Activated CD4-positive, alpha-beta T cell treated with anti-CD3 and anti-CD28 coated beads for 36 hours (primary cell): Measurements from ENCODE around the gene REV3L. TPM values are rescaled to one million over a fixed set of nuclear protein-coding genes. Genes with fewer than 3 reads are reported as not detected.

Experiments used
- ATAC-seq: fragments of 200-7000 bp; cut with Tn5 transposase; one replicate; pipeline ENCODE4 v1.10.0; 2021; ENCODE audit warnings: mild to moderate bottlenecking, moderate library complexity
- CTCF ChIA-PET: fragments of 350-600 bp; sonication (Branson Sonifier 250); formaldehyde crosslinking; loops from one replicate; lab custom pipeline; 2021; ENCODE audit warnings: antibody characterized with exemption; lab: Charles Lee
- POLR2A ChIA-PET: fragments of 350-600 bp; sonication (Branson Sonifier 250); formaldehyde crosslinking; loops from one replicate; lab custom pipeline; 2021; ENCODE audit warnings: antibody characterized with exemption, inconsistent platforms; lab: Charles Lee
- DNase-seq: peaks from one replicate; pipeline ENCODE4 v3.0.0-alpha.2; 2020
- H3K27ac Mint-ChIP-seq: one replicate; pipeline ENCODE4 v1.8.0; 2021; ENCODE audit warnings: mixed read lengths
- H3K27me3 Mint-ChIP-seq: one replicate; pipeline ENCODE4 v1.8.0; 2021; ENCODE audit warnings: mixed read lengths
- H3K36me3 Mint-ChIP-seq: one replicate; pipeline ENCODE4 v1.8.0; 2021; ENCODE audit warnings: low read depth, mixed read lengths
- H3K4me1 Mint-ChIP-seq: one replicate; pipeline ENCODE4 v1.8.0; 2021; ENCODE audit warnings: mixed read lengths
- H3K4me3 Mint-ChIP-seq: one replicate; pipeline ENCODE4 v1.8.0; 2021; ENCODE audit warnings: mild to moderate bottlenecking, moderate library complexity, mixed read lengths
- H3K9me3 Mint-ChIP-seq: one replicate; pipeline ENCODE4 v1.8.0; 2021; ENCODE audit warnings: low read depth, mixed read lengths
- intact Hi-C, 2 experiments: fragments of 100-400 bp; cut with DNase I in 1 of 2; cut with micrococcal nuclease in 1 of 2; formaldehyde crosslinking; loops; one replicate each; pipeline versions ENCODE4 v1.14.2 to v1.15.1; 2022 to 2024; cut with DNase I, micrococcal nuclease
- total RNA-seq, 2 experiments: library from RNA; stranded (reverse); gene quantifications; one replicate each; pipeline ENCODE4 v1.2.3, GENCODE V29; 2021

The REV3L gene
- total RNA-seq, 2 experiments from 2014 or later = 16.5 to 20.9 TPM

- DNase-seq (no peak), ATAC-seq (peak; percentile 30)
- CTCF ChIA-PET = interaction anchor here (0.8 kb wide), 1 partner anchor 116 kb away, joined by 3 read pairs; no protein-coding TSS in a partner anchor
- H3K4me3 Mint-ChIP-seq = no peak overlapping the region
- POLR2A ChIA-PET = no interaction called here
- intact Hi-C loops = no loop called here
- H3K9me3 Mint-ChIP-seq = no peaks in the 10 kb centered on the region
- peaks cover 44% of the 10 kb centered on the region for H3K36me3 Mint-ChIP-seq
- H3K27me3 Mint-ChIP-seq = no peaks in the 10 kb centered on the region
- H3K4me1 Mint-ChIP-seq = peaks cover 3% of the 10 kb centered on the region
- no peak overlapping the region for H3K27ac Mint-ChIP-seq
Measured at GRCh38 chr6:111377558-111378120, 105.4 kb downstream of the REV3L start.

GRCh38 chr6:111367393-111368088 is 115.5 kb downstream of the REV3L start:
- H3K27ac Mint-ChIP-seq = peak overlapping the region; percentile 22
- intact Hi-C loops = no loop called here
- CTCF ChIA-PET = interaction anchor here (0.7 to 0.9 kb wide), 2 partner anchors 17 to 300 kb away, joined by 3 read pairs; no protein-coding TSS in a partner anchor
- H3K4me1 Mint-ChIP-seq = peaks cover 11% of the 10 kb centered on the region
- POLR2A ChIA-PET = interaction anchor here (1.0 kb wide), 1 partner anchor 238 kb away, joined by 3 read pairs; the partner anchor contains the start of gene TRAF3IP2
- no peaks in the 10 kb centered on the region for H3K27me3 Mint-ChIP-seq
- ATAC-seq = peak; percentile 72
- DNase-seq = peak; percentile 43
- H3K4me3 Mint-ChIP-seq = no peak overlapping the region
- peaks cover 18% of the 10 kb centered on the region for H3K36me3 Mint-ChIP-seq
- no peaks in the 10 kb centered on the region for H3K9me3 Mint-ChIP-seq

GRCh38 chr6:111361648-111362047 is 121.4 kb downstream of the REV3L start:
- Mint-ChIP-seq H3K36me3 (peaks cover 11% of the 10 kb centered on the region), H3K27me3 (no peaks in the 10 kb centered on the region), H3K9me3 (no peaks in the 10 kb centered on the region), H3K4me1 (no peaks in the 10 kb centered on the region), H3K4me3 (no peak overlapping the region), H3K27ac (no peak overlapping the region)
- ATAC-seq = no peak
- DNase-seq = peak; percentile 10
- intact Hi-C loops = loop anchor here in 1 of 2 experiments (5.0 kb wide), 1 partner anchor 116 kb away; no protein-coding TSS in a partner anchor
- POLR2A ChIA-PET = no interaction called here
- CTCF ChIA-PET = no interaction called here

- ChIA-PET POLR2A (no interaction called here), CTCF (no interaction called here)
- intact Hi-C loops = no loop called here
- H3K4me1 Mint-ChIP-seq = no peaks in the 10 kb centered on the region
- ATAC-seq (no peak), DNase-seq (no peak)
- no peaks in the 10 kb centered on the region for H3K9me3 Mint-ChIP-seq
- H3K27me3 Mint-ChIP-seq = no peaks in the 10 kb centered on the region
- no peak overlapping the region for H3K27ac Mint-ChIP-seq
- no peak overlapping the region for H3K4me3 Mint-ChIP-seq
- H3K36me3 Mint-ChIP-seq = peaks cover 9% of the 10 kb centered on the region
Measured at GRCh38 chr6:111358454-111358853, 124.6 kb downstream of the REV3L start.

- intact Hi-C loops = no loop called here
- Mint-ChIP-seq H3K4me3 (no peak overlapping the region), H3K27me3 (no peaks in the 10 kb centered on the region), H3K36me3 (peaks cover 9% of the 10 kb centered on the region), H3K4me1 (no peaks in the 10 kb centered on the region), H3K27ac (no peak overlapping the region), H3K9me3 (no peaks in the 10 kb centered on the region)
- ChIA-PET CTCF (no interaction called here), POLR2A (no interaction called here)
- no peak for DNase-seq
- ATAC-seq = no peak
Measured at GRCh38 chr6:111357705-111358104, 125.3 kb downstream of the REV3L start.

- no peak for DNase-seq
- intact Hi-C loops = no loop called here
- no peak for ATAC-seq
- ChIA-PET POLR2A (no interaction called here), CTCF (no interaction called here)
- no peak overlapping the region for H3K4me3 Mint-ChIP-seq
- H3K36me3 Mint-ChIP-seq = peaks cover 9% of the 10 kb centered on the region
- H3K4me1 Mint-ChIP-seq = no peaks in the 10 kb centered on the region
- H3K9me3 Mint-ChIP-seq = no peaks in the 10 kb centered on the region
- no peak overlapping the region for H3K27ac Mint-ChIP-seq
- H3K27me3 Mint-ChIP-seq = no peaks in the 10 kb centered on the region
Measured at GRCh38 chr6:111356551-111356950, 126.5 kb downstream of the REV3L start.

GRCh38 chr6:111354758-111355555 is 128.1 kb downstream of the REV3L start:
- Mint-ChIP-seq H3K9me3 (no peaks in the 10 kb centered on the region), H3K27ac (no peak overlapping the region), H3K4me1 (no peaks in the 10 kb centered on the region), H3K27me3 (no peaks in the 10 kb centered on the region), H3K36me3 (peaks cover 10% of the 10 kb centered on the region), H3K4me3 (no peak overlapping the region)
- CTCF ChIA-PET = interaction anchor here (0.6 to 0.8 kb wide), 3 partner anchors 21 to 885 kb away, joined by 3 to 4 read pairs (median 3); no protein-coding TSS in a partner anchor
- POLR2A ChIA-PET = no interaction called here
- ATAC-seq = no peak
- DNase-seq = no peak
- intact Hi-C loops = no loop called here

- intact Hi-C loops = no loop called here
- Mint-ChIP-seq H3K4me1 (no peaks in the 10 kb centered on the region), H3K4me3 (no peak overlapping the region), H3K9me3 (no peaks in the 10 kb centered on the region), H3K36me3 (peaks cover 11% of the 10 kb centered on the region), H3K27me3 (no peaks in the 10 kb centered on the region), H3K27ac (no peak overlapping the region)
- POLR2A ChIA-PET = no interaction called here
- DNase-seq = no peak
- CTCF ChIA-PET = interaction anchor here (0.8 kb wide), 1 partner anchor 440 kb away, joined by 3 read pairs; no protein-coding TSS in a partner anchor
- ATAC-seq = no peak
Measured at GRCh38 chr6:111353912-111354462, 129.0 kb downstream of the REV3L start.

- POLR2A ChIA-PET = interaction anchor here (0.6 kb wide), 1 partner anchor 91 kb away, joined by 3 read pairs; no protein-coding TSS in a partner anchor
Measured at GRCh38 chr6:111347589-111347988, 135.4 kb downstream of the REV3L start.

GRCh38 chr6:111342913-111343312 is 140.1 kb downstream of the REV3L start:
- POLR2A ChIA-PET = no interaction called here
- peaks cover 20% of the 10 kb centered on the region for H3K4me1 Mint-ChIP-seq
- no peaks in the 10 kb centered on the region for H3K9me3 Mint-ChIP-seq
- peaks cover 23% of the 10 kb centered on the region for H3K36me3 Mint-ChIP-seq
- no peak overlapping the region for H3K4me3 Mint-ChIP-seq
- CTCF ChIA-PET = interaction anchor here (1.1 kb wide), 1 partner anchor 136 kb away, joined by 3 read pairs; no protein-coding TSS in a partner anchor
- DNase-seq (no peak), ATAC-seq (peak; percentile 40)
- no peaks in the 10 kb centered on the region for H3K27me3 Mint-ChIP-seq
- H3K27ac Mint-ChIP-seq = peak overlapping the region; percentile 45
- intact Hi-C loops = no loop called here

More at GRCh38 chr6:111347589-111347988, 135.4 kb downstream of the REV3L start:
- peaks cover 14% of the 10 kb centered on the region for H3K36me3 Mint-ChIP-seq
- intact Hi-C loops = no loop called here
- no peaks in the 10 kb centered on the region for H3K27me3 Mint-ChIP-seq
- H3K9me3 Mint-ChIP-seq = no peaks in the 10 kb centered on the region
- no peak for ATAC-seq
- H3K4me1 Mint-ChIP-seq = peaks cover 3% of the 10 kb centered on the region
- CTCF ChIA-PET = interaction anchor here (0.9 kb wide), 1 partner anchor 714 kb away, joined by 3 read pairs; no protein-coding TSS in a partner anchor
- DNase-seq = no peak
- H3K4me3 Mint-ChIP-seq = no peak overlapping the region
- H3K27ac Mint-ChIP-seq = no peak overlapping the region

GRCh38 chr6:111339294-111339693 is 143.7 kb downstream of the REV3L start:
- Mint-ChIP-seq H3K27me3 (no peaks in the 10 kb centered on the region), H3K36me3 (peaks cover 15% of the 10 kb centered on the region), H3K4me1 (peaks cover 20% of the 10 kb centered on the region), H3K9me3 (no peaks in the 10 kb centered on the region), H3K27ac (no peak overlapping the region), H3K4me3 (no peak overlapping the region)
- POLR2A ChIA-PET = no interaction called here
- DNase-seq (no peak), ATAC-seq (peak; percentile 70)
- CTCF ChIA-PET = no interaction called here
- intact Hi-C loops = loop anchor here (1.0 to 5.0 kb wide), 3 partner anchors 80 to 144 kb away; partner anchors contain the start of gene REV3L (in 2 of the 2)
